ENCODE results near the gene CPPED1. TPM values are rescaled to one million over a fixed set of nuclear protein-coding genes. Genes with fewer than 3 reads are reported as not detected.
"Not testable (repeated sequence)": the region's sequence is repeated elsewhere in the genome, so short reads cannot be mapped to it uniquely, and the experiment has no call there.

The CPPED1 gene
- total and polyA plus RNA-seq, 2 donors from 2014 or later = 29.7 to 41.1 TPM

GRCh38 chr16:12794486-12795387 is 8.9 kb downstream of the CPPED1 start:
- H3K4me3 ChIP-seq (ENCODE audit: low read length in 3 of 3) = no peak overlapping the region
- DNase-seq (no peak), FAIRE-seq (no peak)
- H3K27me3 ChIP-seq (ENCODE audit: control insufficient read depth, insufficient read depth, low read length) = no peaks in the 10 kb centered on the region
- no peak for TF ChIP-seq CTCF (IDR thresholded peaks at IDR 0.05; ENCODE audit: borderline replicate concordance, extremely low read depth, insufficient read depth)
- no peak overlapping the region for H3K9ac ChIP-seq (ENCODE audit: low read length in 3 of 3)
- intact Hi-C loops (cut with DNase I) = no loop called here
- H3K36me3 ChIP-seq (ENCODE audit: control insufficient read depth in 2 of 3, insufficient read depth in 3 of 3, low read length in 3 of 3) = no peaks in the 10 kb centered on the region
- no peaks in the 10 kb centered on the region for H3K9me3 ChIP-seq (ENCODE audit: control insufficient read depth in 2 of 3, insufficient read depth in 1 of 3, low read length in 3 of 3)
- H3K27ac ChIP-seq (ENCODE audit: low read depth in 2 of 2, low read length in 2 of 2) = no peak overlapping the region
- peaks cover 0 to 3% (median 0%) of the 10 kb centered on the region in 3 donors for H3K4me1 ChIP-seq (ENCODE audit: control insufficient read depth in 2 of 3, insufficient read depth in 2 of 3, low read depth in 1 of 3, low read length in 3 of 3)

GRCh38 chr16:12793865-12794240 is 9.8 kb downstream of the CPPED1 start:
- Histone ChIP-seq H3K4me3 (ENCODE audit: low read length in 3 of 3) (no peak overlapping the region), H3K4me1 (ENCODE audit: control insufficient read depth in 2 of 3, insufficient read depth in 2 of 3, low read depth in 1 of 3, low read length in 3 of 3) (peaks cover 0 to 3% (median 0%) of the 10 kb centered on the region in 3 donors), H3K9me3 (ENCODE audit: control insufficient read depth in 2 of 3, insufficient read depth in 1 of 3, low read length in 3 of 3) (no peaks in the 10 kb centered on the region), H3K27me3 (ENCODE audit: control insufficient read depth, insufficient read depth, low read length) (no peaks in the 10 kb centered on the region), H3K36me3 (ENCODE audit: control insufficient read depth in 2 of 3, insufficient read depth in 3 of 3, low read length in 3 of 3) (no peaks in the 10 kb centered on the region), H3K9ac (ENCODE audit: low read length in 3 of 3) (no peak overlapping the region), H3K27ac (ENCODE audit: low read depth in 2 of 2, low read length in 2 of 2) (no peak overlapping the region)
- FAIRE-seq = no peak
- TF ChIP-seq CTCF (IDR thresholded peaks at IDR 0.05; ENCODE audit: borderline replicate concordance, extremely low read depth, insufficient read depth) = no peak
- intact Hi-C loops (cut with DNase I) = no loop called here
- no peak for DNase-seq

GRCh38 chr16:12793120-12793864 is 10.4 kb downstream of the CPPED1 start:
- no peak overlapping the region for H3K4me3 ChIP-seq (ENCODE audit: low read length in 3 of 3)
- no peaks in the 10 kb centered on the region for H3K36me3 ChIP-seq (ENCODE audit: control insufficient read depth in 2 of 3, insufficient read depth in 3 of 3, low read length in 3 of 3)
- no peaks in the 10 kb centered on the region for H3K27me3 ChIP-seq (ENCODE audit: control insufficient read depth, insufficient read depth, low read length)
- FAIRE-seq (no peak), DNase-seq (no peak)
- H3K4me1 ChIP-seq (ENCODE audit: control insufficient read depth in 2 of 3, insufficient read depth in 2 of 3, low read depth in 1 of 3, low read length in 3 of 3) = no peaks in the 10 kb centered on the region
- intact Hi-C loops (cut with DNase I) = no loop called here
- TF ChIP-seq CTCF (IDR thresholded peaks at IDR 0.05; ENCODE audit: borderline replicate concordance, extremely low read depth, insufficient read depth) = no peak
- no peak overlapping the region for H3K9ac ChIP-seq (ENCODE audit: low read length in 3 of 3)
- H3K9me3 ChIP-seq (ENCODE audit: control insufficient read depth in 2 of 3, insufficient read depth in 1 of 3, low read length in 3 of 3) = no peaks in the 10 kb centered on the region
- H3K27ac ChIP-seq (ENCODE audit: low read depth in 2 of 2, low read length in 2 of 2) = no peak overlapping the region

- H3K9ac ChIP-seq (ENCODE audit: low read length in 3 of 3); H3K27ac ChIP-seq (ENCODE audit: low read depth in 2 of 2, low read length in 2 of 2); H3K9me3 ChIP-seq (ENCODE audit: control insufficient read depth in 2 of 3, insufficient read depth in 1 of 3, low read length in 3 of 3); FAIRE-seq; DNase-seq; H3K4me1 ChIP-seq (ENCODE audit: control insufficient read depth in 2 of 3, insufficient read depth in 2 of 3, low read depth in 1 of 3, low read length in 3 of 3); H3K27me3 ChIP-seq (ENCODE audit: control insufficient read depth, insufficient read depth, low read length); H3K4me3 ChIP-seq (ENCODE audit: low read length in 3 of 3); H3K36me3 ChIP-seq (ENCODE audit: control insufficient read depth in 2 of 3, insufficient read depth in 3 of 3, low read length in 3 of 3); intact Hi-C loops (cut with DNase I): not testable (repeated sequence)
These were observed 11.2 kb downstream of the CPPED1 start for GRCh38 chr16:12792528-12792927.

Measured in kidney (tissue), 14 donors.